GM12878 (cell line): ENCODE data around the gene LMF2. TPM values are rescaled to one million over a fixed set of nuclear protein-coding genes. Genes with fewer than 3 reads are reported as not detected.
"Not testable (repeated sequence)": the region's sequence is repeated elsewhere in the genome, so short reads cannot be mapped to it uniquely, and the experiment has no call there.

Experiments used
- ATAC-seq: fragments of 200-7000 bp; cut with Tn5 transposase; 3 replicates; pipeline ENCODE4 v1.9.1; 2020; ENCODE audit warnings: mild to moderate bottlenecking, moderate library complexity
- BruUV-seq: library from RNA; stranded (reverse); fragments of 400-500 nt; replicated peaks from 2 replicates; lab custom pipeline; 2021; lab: Mats Ljungman, UMichigan
- CTCF ChIA-PET: fragments of 300-600 bp; sonication (Branson Sonifier 250); formaldehyde crosslinking; extraction: SDS; loops from one replicate; lab custom pipeline; 2021; ENCODE audit warnings: inconsistent platforms; lab: Yijun Ruan, JAX
- POLR2A ChIA-PET: fragments of 350-600 bp; formaldehyde crosslinking; extraction: SDS; loops from one replicate; lab custom pipeline; 2021; ENCODE audit warnings: inconsistent platforms; lab: Charles Lee
- RAD21 ChIA-PET: fragments of 300-600 bp; sonication (Branson Sonifier 250); formaldehyde crosslinking; loops from one replicate; lab custom pipeline; 2023; ENCODE audit warnings: antibody characterized with exemption; ENCODE audit not compliant: unreplicated experiment; lab: Charles Lee
- SMC1A ChIA-PET: fragments of 300-600 bp; sonication (Branson Sonifier 250); formaldehyde crosslinking; loops from one replicate; lab custom pipeline; 2023; ENCODE audit not compliant: unreplicated experiment, uncharacterized antibody; lab: Charles Lee
- DNase-seq: peaks from one replicate; pipeline ENCODE4 v3.0.0-alpha.2; 2011; ENCODE audit warnings: low read depth, low spot score
- FAIRE-seq: peaks from 3 replicates; lab custom pipeline; 2011; peaks lifted over from hg19 to GRCh38; lab: Jason Lieb, UNC
- H2AFZ ChIP-seq: 2 replicates; pipeline ENCODE4 v1.6.0; 2011; ENCODE audit warnings: low read depth, low read length, control low read depth; ENCODE audit not compliant: control insufficient read depth
- H3K27ac ChIP-seq: 2 replicates; pipeline ENCODE4 v1.5.1; 2011; ENCODE audit warnings: control low read depth; ENCODE audit not compliant: control insufficient read depth, insufficient read depth
- H3K27me3 ChIP-seq, 2 experiments: replicated peaks in 1 of 2; 2 replicates each; pipeline versions ENCODE4 v1.6.0 to v1.6.1; 2011; ENCODE audit warnings: low read length in 1 of 2; ENCODE audit not compliant: control insufficient read depth in 2 of 2, insufficient read depth in 2 of 2
- H3K36me3 ChIP-seq, 2 experiments: 2 replicates each; pipeline ENCODE4 v1.5.1; 2011; ENCODE audit warnings: low read length in 1 of 2; ENCODE audit not compliant: control insufficient read depth in 2 of 2, insufficient read depth in 2 of 2
- H3K4me1 ChIP-seq: 2 replicates; pipeline ENCODE4 v1.6.1; 2011; ENCODE audit warnings: mild to moderate bottlenecking, low read length, moderate library complexity, mixed read lengths; ENCODE audit not compliant: control insufficient read depth, insufficient read depth
- H3K4me2 ChIP-seq: 2 replicates; pipeline ENCODE4 v1.6.0; 2011; ENCODE audit warnings: control low read depth; ENCODE audit not compliant: control insufficient read depth, insufficient read depth
- H3K4me3 ChIP-seq: fragments of 200-600 bp; sonication (generic); 2 replicates; pipeline ENCODE4 v1.5.1; 2016
- H3K79me2 ChIP-seq: 2 replicates; pipeline ENCODE4 v1.6.0; 2011; ENCODE audit warnings: low read length; ENCODE audit not compliant: control insufficient read depth, insufficient read depth
- H3K9ac ChIP-seq: 2 replicates; pipeline ENCODE4 v1.8.0; 2011; ENCODE audit warnings: low read length, control low read depth, mixed read lengths; ENCODE audit not compliant: control insufficient read depth, insufficient read depth
- H3K9me3 ChIP-seq: replicated peaks from 3 replicates; pipeline ENCODE4 v1.5.1; 2011; ENCODE audit warnings: mild to moderate bottlenecking, low read length; ENCODE audit not compliant: control insufficient read depth, insufficient read depth
- H4K20me1 ChIP-seq: 2 replicates; pipeline ENCODE4 v1.6.0; 2011; ENCODE audit not compliant: control insufficient read depth, insufficient read depth
- BACH1 ChIP-seq: fragments of 450-650 bp; IDR thresholded peaks from 2 replicates; pipeline ENCODE4 v1.6.1; 2017; ENCODE audit warnings: mild to moderate bottlenecking, borderline replicate concordance
- BCL11A ChIP-seq: IDR thresholded peaks from 2 replicates; pipeline ENCODE4 v1.6.1; 2011; ENCODE audit warnings: low read depth, low read length
- EED ChIP-seq: sonication (generic); IDR thresholded peaks from 2 replicates; pipeline ENCODE4 v1.6.1; 2016; ENCODE audit warnings: antibody characterized with exemption, low read depth
- FOXM1 ChIP-seq: IDR thresholded peaks from 2 replicates; pipeline ENCODE4 v1.6.1; 2012; ENCODE audit warnings: low read depth, mild to moderate bottlenecking, inconsistent platforms, low read length, moderate library complexity
- HCFC1 ChIP-seq: fragments of 150-350 bp; IDR thresholded peaks from 2 replicates; pipeline ENCODE4 v1.6.1; 2014; ENCODE audit warnings: low read length
- HDGF ChIP-seq: fragments of 450-650 bp; IDR thresholded peaks from 2 replicates; pipeline ENCODE4 v1.6.1; 2016; ENCODE audit warnings: antibody characterized with exemption
- IKZF2 ChIP-seq, 2 experiments: fragments of 450-650 bp; IDR thresholded peaks; 2 replicates each; pipeline ENCODE4 v1.6.1; 2017; ENCODE audit warnings: mild to moderate bottlenecking in 2 of 2, moderate library complexity in 2 of 2
- JUNB ChIP-seq: IDR thresholded peaks from 2 replicates; pipeline ENCODE4 v1.6.1; 2016; ENCODE audit warnings: antibody characterized with exemption, mild to moderate bottlenecking
- MLLT1 ChIP-seq: fragments of 450-650 bp; IDR thresholded peaks from 2 replicates; pipeline ENCODE4 v1.6.1; 2016; ENCODE audit warnings: mild to moderate bottlenecking
- NRF1 ChIP-seq: conservative IDR thresholded peaks from 2 replicates; pipeline ENCODE4 v1.6.1; 2011; ENCODE audit warnings: mild to moderate bottlenecking, low read depth, low read length, improper control_type of control experiment
- POLR2AphosphoS5 ChIP-seq: IDR thresholded peaks from 2 replicates; pipeline ENCODE4 v1.6.1; 2011; ENCODE audit warnings: mild to moderate bottlenecking, low read length, inconsistent platforms
- SMAD1 ChIP-seq: fragments of 450-650 bp; IDR thresholded peaks from 2 replicates; pipeline ENCODE4 v1.6.1; 2018; ENCODE audit warnings: mild to moderate bottlenecking, low read depth; ENCODE audit not compliant: partially characterized antibody
- ZNF687 ChIP-seq: fragments of 450-650 bp; IDR thresholded peaks from 2 replicates; pipeline ENCODE4 v1.6.1; 2017; ENCODE audit warnings: mild to moderate bottlenecking, moderate library complexity
- WGBS: methylation state at CpG from one replicate; pipeline ENCODE4 v1.1.6; 2016; ENCODE audit warnings: low lambda C conversion rate; ENCODE audit not compliant: insufficient replicate concordance, insufficient coverage; ENCODE audit errors: missing lambda C conversion rate; 5-methylcytosine and 5-hydroxymethylcytosine counted together
- in situ Hi-C: fragments of 300-500 bp; cut with MboI; formaldehyde crosslinking; loops from 9 replicates; pipeline ENCODE4 v1.14.3; 2018; ENCODE audit warnings: mixed read lengths
- intact Hi-C: fragments of 100-400 bp; cut with micrococcal nuclease; formaldehyde crosslinking; loops from one replicate; pipeline ENCODE4 v1.14.2; 2022; ENCODE audit not compliant: unreplicated experiment
- polyA plus RNA-seq, 11 experiments: library from polyadenylated mRNA; depleted of rRNA in 4 of 11; unstranded in 6 of 11; stranded (reverse) in 5 of 11; fragments of >200 nt; fragmentation: Nextera tagmentation in 4 of 11; fragmentation: Illumina TruSeq in 1 of 11; extraction: Ambion mirVana in 4 of 11; extraction: Trizol in 1 of 11; gene quantifications; 1 replicate in 1 of 11; 2 replicates in 10 of 11; pipeline versions ENCODE4 v1.2.1 to v1.2.3, GENCODE V29; 2011 to 2016; ENCODE audit warnings: inconsistent platforms in 2 of 11, missing spikeins in 2 of 11, low read depth in 1 of 11
- total RNA-seq, 4 experiments: library from RNA; depleted of rRNA in 3 of 4; stranded (reverse); fragments of >200 nt in 3 of 4; fragmentation: Illumina TruSeq in 1 of 4; extraction: Trizol in 1 of 4; gene quantifications; 2 replicates each; pipeline versions ENCODE4 v1.2.1 to v1.2.3, GENCODE V29; 2013 to 2021

The LMF2 gene
- total and polyA plus RNA-seq, 10 of the 15 experiments (the other 5 are each of a cell fraction or from before 2014, with no cell fraction given) = 0.08 to 57.5 (median 21.2) TPM

- TF ChIP-seq IKZF2 (IDR thresholded peaks at IDR 0.05) (peak; percentile 78 to 91), FOXM1 (no peak), NRF1 (no peak)
Measured at GRCh38 chr22:50542416-50542927, 35.0 kb upstream of the LMF2 start (continued).

- FAIRE-seq = peak; percentile 75
- 1% methylated on average over 5 of the region's 5 CpGs for WGBS
Measured at GRCh38 chr22:50541667-50542026, 34.1 kb upstream of the LMF2 start.

More at GRCh38 chr22:50541667-50542026, 34.1 kb upstream of the LMF2 start:
- ATAC-seq = peak; percentile 39
- ChIA-PET RAD21 (interaction anchor here (1.2 to 6.1 kb wide), 5 partner anchors 8 to 80 kb away, joined by 3 to 106 read pairs (median 8); partner anchors contain the start of genes LMF2, NCAPH2, SCO2 and TYMP), SMC1A (interaction anchor here (3.0 to 3.7 kb wide), 2 partner anchors 10 to 14 kb away, joined by 18 to 58 read pairs; partner anchors contain the start of genes SCO2 and TYMP)
- not testable (repeated sequence) for H3K36me3 ChIP-seq, H3K27me3 ChIP-seq, H3K79me2 ChIP-seq
- peak overlapping the region; percentile 76 for H3K4me2 ChIP-seq
- peak overlapping the region; percentile 100 for H3K27ac ChIP-seq
- TF ChIP-seq BACH1 (0 out of 2 replicates have a peak, but pooled peaks have one; percentile 39), EED (peak; percentile 43; the same call in 1 of the 2 replicates), SMAD1 (peak; percentile 2), POLR2AphosphoS5 (0 out of 2 replicates have a peak, but pooled peaks have one; percentile 63), MLLT1 (peak; percentile 34; the same call in 1 of the 2 replicates), HCFC1 (0 out of 2 replicates have a peak, but pooled peaks have one; percentile 16), ZNF687 (peak; percentile 41), JUNB (peak; percentile 25; the same call in 1 of the 2 replicates), HDGF (peak; percentile 65; the same call in 1 of the 2 replicates), BCL11A (peak; percentile 26; the same call in 1 of the 2 replicates)
- TF ChIP-seq, all 136 proteins: peak for 10; not testable (repeated sequence) for 126
- DNase-seq, H2AFZ ChIP-seq, H3K9me3 ChIP-seq, H4K20me1 ChIP-seq, BruUV-seq, in situ Hi-C loops: not testable (repeated sequence)
- Histone ChIP-seq H3K9ac (peak overlapping the region; percentile 97), H3K4me1 (peaks cover 55% of the 10 kb centered on the region), H3K4me3 (peak overlapping the region; percentile 22; the same call in 1 of the 2 replicates)
- POLR2A ChIA-PET = interaction anchor here (1.0 to 10.0 kb wide), 6 partner anchors 9 to 291 kb away, joined by 3 to 232 read pairs (median 6); partner anchors contain the start of genes CHKB, LMF2, NCAPH2 and SCO2
- intact Hi-C loops = loop anchor here (1.0 to 5.0 kb wide), 2 partner anchors 21 to 81 kb away; partner anchors contain the start of gene SYCE3
- CTCF ChIA-PET = interaction anchor here (1.3 to 3.6 kb wide), 6 partner anchors 11 to 80 kb away, joined by 4 to 37 read pairs (median 13); partner anchors contain the start of genes SCO2 and SYCE3
